Measurements from ENCODE around the gene LY6G6D. TPM values are rescaled to one million over a fixed set of nuclear protein-coding genes. Genes with fewer than 3 reads are reported as not detected.

The LY6G6D gene
- total RNA-seq, 1 experiment from 2014 or later: not detected

GRCh38 chr6:31710523-31711219, 4.5 kb upstream of the LY6G6D start:
- no peaks in the 10 kb centered on the region for H3K4me1 ChIP-seq (ENCODE audit: low read length)
- H3K9ac ChIP-seq (ENCODE audit: low read length): no peak overlapping the region
- DNase-seq: no peak
- H4K20me1 ChIP-seq (ENCODE audit: insufficient read depth, low read depth, low read length): no peaks in the 10 kb centered on the region
- H3K9me3 ChIP-seq (ENCODE audit: low read length): no peaks in the 10 kb centered on the region
- no peak overlapping the region for H3K4me2 ChIP-seq (ENCODE audit: low read depth, low read length, poor library complexity, severe bottlenecking)
- no peaks in the 10 kb centered on the region for H3K79me2 ChIP-seq (ENCODE audit: low read length)
- H3K27ac ChIP-seq (ENCODE audit: low read length): no peak overlapping the region
- H3K36me3 ChIP-seq (ENCODE audit: insufficient read depth, low read length): no peaks in the 10 kb centered on the region
- H2AFZ ChIP-seq (ENCODE audit: low read length): no peak overlapping the region
- no peaks in the 10 kb centered on the region for H3K27me3 ChIP-seq (ENCODE audit: low read length)
- H3K4me3 ChIP-seq (ENCODE audit: low read length): no peak overlapping the region
- H3K9me2 ChIP-seq (replicated peaks; ENCODE audit: insufficient read depth, low read length): no peaks in the 10 kb centered on the region

GRCh38 chr6:31711233-31711632, 3.9 kb upstream of the LY6G6D start:
- Histone ChIP-seq H3K36me3 (ENCODE audit: insufficient read depth, low read length) (no peaks in the 10 kb centered on the region), H3K27me3 (ENCODE audit: low read length) (no peaks in the 10 kb centered on the region), H3K27ac (ENCODE audit: low read length) (no peak overlapping the region), H3K4me1 (ENCODE audit: low read length) (no peaks in the 10 kb centered on the region), H2AFZ (ENCODE audit: low read length) (no peak overlapping the region), H3K4me2 (ENCODE audit: low read depth, low read length, poor library complexity, severe bottlenecking) (no peak overlapping the region), H3K9me3 (ENCODE audit: low read length) (no peaks in the 10 kb centered on the region), H4K20me1 (ENCODE audit: insufficient read depth, low read depth, low read length) (no peaks in the 10 kb centered on the region), H3K9me2 (replicated peaks; ENCODE audit: insufficient read depth, low read length) (no peaks in the 10 kb centered on the region), H3K4me3 (ENCODE audit: low read length) (no peak overlapping the region), H3K79me2 (ENCODE audit: low read length) (no peaks in the 10 kb centered on the region), H3K9ac (ENCODE audit: low read length) (no peak overlapping the region)
- no peak for DNase-seq

GRCh38 chr6:31712296-31712695, 2.9 kb upstream of the LY6G6D start:
- Histone ChIP-seq H3K9ac (ENCODE audit: low read length) (no peak overlapping the region), H2AFZ (ENCODE audit: low read length) (no peak overlapping the region), H3K4me3 (ENCODE audit: low read length) (no peak overlapping the region), H3K9me2 (replicated peaks; ENCODE audit: insufficient read depth, low read length) (no peaks in the 10 kb centered on the region), H4K20me1 (ENCODE audit: insufficient read depth, low read depth, low read length) (no peaks in the 10 kb centered on the region), H3K9me3 (ENCODE audit: low read length) (no peaks in the 10 kb centered on the region), H3K36me3 (ENCODE audit: insufficient read depth, low read length) (no peaks in the 10 kb centered on the region), H3K4me2 (ENCODE audit: low read depth, low read length, poor library complexity, severe bottlenecking) (no peak overlapping the region), H3K79me2 (ENCODE audit: low read length) (no peaks in the 10 kb centered on the region), H3K4me1 (ENCODE audit: low read length) (peaks cover 1% of the 10 kb centered on the region), H3K27ac (ENCODE audit: low read length) (no peak overlapping the region), H3K27me3 (ENCODE audit: low read length) (no peaks in the 10 kb centered on the region)
- DNase-seq: peak; percentile 54

GRCh38 chr6:31713465-31713864, 1.7 kb upstream of the LY6G6D start:
- H3K36me3 ChIP-seq (ENCODE audit: insufficient read depth, low read length): no peaks in the 10 kb centered on the region
- peaks cover 8% of the 10 kb centered on the region for H3K4me1 ChIP-seq (ENCODE audit: low read length)
- no peaks in the 10 kb centered on the region for H4K20me1 ChIP-seq (ENCODE audit: insufficient read depth, low read depth, low read length)
- no peak overlapping the region for H3K27ac ChIP-seq (ENCODE audit: low read length)
- H3K27me3 ChIP-seq (ENCODE audit: low read length): no peaks in the 10 kb centered on the region
- DNase-seq: no peak
- H2AFZ ChIP-seq (ENCODE audit: low read length): no peak overlapping the region
- H3K79me2 ChIP-seq (ENCODE audit: low read length): no peaks in the 10 kb centered on the region
- H3K9ac ChIP-seq (ENCODE audit: low read length): no peak overlapping the region
- H3K4me3 ChIP-seq (ENCODE audit: low read length): no peak overlapping the region
- no peaks in the 10 kb centered on the region for H3K9me2 ChIP-seq (replicated peaks; ENCODE audit: insufficient read depth, low read length)
- H3K9me3 ChIP-seq (ENCODE audit: low read length): no peaks in the 10 kb centered on the region
- no peak overlapping the region for H3K4me2 ChIP-seq (ENCODE audit: low read depth, low read length, poor library complexity, severe bottlenecking)

GRCh38 chr6:31713991-31714684, 1.0 kb upstream of the LY6G6D start:
- no peak for DNase-seq
- H2AFZ ChIP-seq (ENCODE audit: low read length): no peak overlapping the region

GRCh38 chr6:31717499-31718222, 2.5 kb downstream of the LY6G6D start:
- H3K4me3 ChIP-seq (ENCODE audit: low read length): no peak overlapping the region; the same call in 1 of the 2 replicates
- no peaks in the 10 kb centered on the region for H3K79me2 ChIP-seq (ENCODE audit: low read length)
- H3K9ac ChIP-seq (ENCODE audit: low read length): peak overlapping the region; percentile 46; the same call in 1 of the 2 replicates
- no peaks in the 10 kb centered on the region for H3K36me3 ChIP-seq (ENCODE audit: insufficient read depth, low read length)
- peaks cover 8% of the 10 kb centered on the region for H3K4me1 ChIP-seq (ENCODE audit: low read length)
- no peaks in the 10 kb centered on the region for H3K27me3 ChIP-seq (ENCODE audit: low read length)
- peak overlapping the region; percentile 89; the same call in 1 of the 2 replicates for H2AFZ ChIP-seq (ENCODE audit: low read length)
- no peaks in the 10 kb centered on the region for H3K9me2 ChIP-seq (replicated peaks; ENCODE audit: insufficient read depth, low read length)
- peak overlapping the region; percentile 32 for H3K4me2 ChIP-seq (ENCODE audit: low read depth, low read length, poor library complexity, severe bottlenecking)
- H4K20me1 ChIP-seq (ENCODE audit: insufficient read depth, low read depth, low read length): no peaks in the 10 kb centered on the region
- no peaks in the 10 kb centered on the region for H3K9me3 ChIP-seq (ENCODE audit: low read length)
- peak; percentile 74 for DNase-seq
- no peak overlapping the region for H3K27ac ChIP-seq (ENCODE audit: low read length)

More at GRCh38 chr6:31713991-31714684, 1.0 kb upstream of the LY6G6D start:
- Histone ChIP-seq H3K9ac (ENCODE audit: low read length) (no peak overlapping the region), H3K4me2 (ENCODE audit: low read depth, low read length, poor library complexity, severe bottlenecking) (no peak overlapping the region), H3K4me1 (ENCODE audit: low read length) (peaks cover 8% of the 10 kb centered on the region), H3K27ac (ENCODE audit: low read length) (no peak overlapping the region), H3K9me3 (ENCODE audit: low read length) (no peaks in the 10 kb centered on the region), H3K9me2 (replicated peaks; ENCODE audit: insufficient read depth, low read length) (no peaks in the 10 kb centered on the region), H3K79me2 (ENCODE audit: low read length) (no peaks in the 10 kb centered on the region), H3K27me3 (ENCODE audit: low read length) (no peaks in the 10 kb centered on the region), H3K4me3 (ENCODE audit: low read length) (no peak overlapping the region), H4K20me1 (ENCODE audit: insufficient read depth, low read depth, low read length) (no peaks in the 10 kb centered on the region), H3K36me3 (ENCODE audit: insufficient read depth, low read length) (no peaks in the 10 kb centered on the region)

- no peak for DNase-seq
- Histone ChIP-seq H4K20me1 (ENCODE audit: insufficient read depth, low read depth, low read length) (no peaks in the 10 kb centered on the region), H3K36me3 (ENCODE audit: insufficient read depth, low read length) (no peaks in the 10 kb centered on the region), H3K27me3 (ENCODE audit: low read length) (no peaks in the 10 kb centered on the region), H3K9me3 (ENCODE audit: low read length) (no peaks in the 10 kb centered on the region), H3K4me1 (ENCODE audit: low read length) (peaks cover 8% of the 10 kb centered on the region), H3K9ac (ENCODE audit: low read length) (no peak overlapping the region), H3K9me2 (replicated peaks; ENCODE audit: insufficient read depth, low read length) (no peaks in the 10 kb centered on the region), H3K79me2 (ENCODE audit: low read length) (no peaks in the 10 kb centered on the region), H2AFZ (ENCODE audit: low read length) (no peak overlapping the region; the same call in 1 of the 2 replicates), H3K27ac (ENCODE audit: low read length) (no peak overlapping the region), H3K4me3 (ENCODE audit: low read length) (no peak overlapping the region), H3K4me2 (ENCODE audit: low read depth, low read length, poor library complexity, severe bottlenecking) (no peak overlapping the region)
Observed at GRCh38 chr6:31718265-31718664, 3.1 kb downstream of the LY6G6D start.

GRCh38 chr6:31719001-31719400, 3.9 kb downstream of the LY6G6D start:
- H3K9me3 ChIP-seq (ENCODE audit: low read length): no peaks in the 10 kb centered on the region
- no peak for DNase-seq

More at GRCh38 chr6:31719001-31719400, 3.9 kb downstream of the LY6G6D start:
- Histone ChIP-seq H4K20me1 (ENCODE audit: insufficient read depth, low read depth, low read length) (no peaks in the 10 kb centered on the region), H2AFZ (ENCODE audit: low read length) (no peak overlapping the region), H3K27ac (ENCODE audit: low read length) (no peak overlapping the region), H3K9me2 (replicated peaks; ENCODE audit: insufficient read depth, low read length) (no peaks in the 10 kb centered on the region), H3K9ac (ENCODE audit: low read length) (no peak overlapping the region), H3K79me2 (ENCODE audit: low read length) (no peaks in the 10 kb centered on the region), H3K4me2 (ENCODE audit: low read depth, low read length, poor library complexity, severe bottlenecking) (no peak overlapping the region), H3K36me3 (ENCODE audit: insufficient read depth, low read length) (no peaks in the 10 kb centered on the region), H3K4me1 (ENCODE audit: low read length) (peaks cover 8% of the 10 kb centered on the region), H3K4me3 (ENCODE audit: low read length) (no peak overlapping the region), H3K27me3 (ENCODE audit: low read length) (no peaks in the 10 kb centered on the region)

All from Karpas-422 (cell line).